Hematopoietic multipotent progenitor cell treated with erythropoietin and hydrocortisone succinate and interleukin-3 and kit ligand, for 17 days (in vitro differentiated cells): Measurements from ENCODE around the gene RSBN1L.
A peak's percentile ranks its signal among the peaks of the same experiment; 100 is the strongest.
"Not testable (repeated sequence)": the region's sequence is repeated elsewhere in the genome, so short reads cannot be mapped to it uniquely, and the experiment has no call there.

ENCODE experiments used
- DNase-seq: peaks from one replicate; pipeline ENCODE4 v3.0.0-alpha.2; 2015; ENCODE audit warnings: low spot score

RSBN1L gene

GRCh38 chr7:77770316-77770715, 74.1 kb downstream of the RSBN1L start:
- DNase-seq: no peak

GRCh38 chr7:77771901-77772300, 75.6 kb downstream of the RSBN1L start:
- no peak for DNase-seq

GRCh38 chr7:77778535-77778934, 82.3 kb downstream of the RSBN1L start:
- no peak for DNase-seq

GRCh38 chr7:77782383-77782782, 86.1 kb downstream of the RSBN1L start:
- DNase-seq: no peak

- DNase-seq: no peak
Observed at GRCh38 chr7:77783111-77783510, 86.9 kb downstream of the RSBN1L start.

GRCh38 chr7:77783545-77783944, 87.3 kb downstream of the RSBN1L start:
- no peak for DNase-seq

GRCh38 chr7:77784426-77784825, 88.2 kb downstream of the RSBN1L start:
- DNase-seq: not testable (repeated sequence)

- no peak for DNase-seq
Observed at GRCh38 chr7:77786018-77786417, 89.8 kb downstream of the RSBN1L start.

- no peak for DNase-seq
Observed at GRCh38 chr7:77786741-77787140, 90.5 kb downstream of the RSBN1L start.

- DNase-seq: no peak
Observed at GRCh38 chr7:77788327-77788902, 92.2 kb downstream of the RSBN1L start.

- no peak for DNase-seq
Observed at GRCh38 chr7:77791336-77791735, 95.1 kb downstream of the RSBN1L start.

GRCh38 chr7:77791956-77792355, 95.7 kb downstream of the RSBN1L start:
- DNase-seq: no peak

- DNase-seq: no peak
Observed at GRCh38 chr7:77794000-77794399, 97.7 kb downstream of the RSBN1L start.

GRCh38 chr7:77796109-77796508, 99.8 kb downstream of the RSBN1L start:
- no peak for DNase-seq

- DNase-seq: no peak
Observed at GRCh38 chr7:77796960-77797359, 100.7 kb downstream of the RSBN1L start.

GRCh38 chr7:77797734-77798393, 101.6 kb downstream of the RSBN1L start:
- DNase-seq: no peak

- peak; percentile 93 for DNase-seq
Observed at GRCh38 chr7:77798394-77799077, 102.3 kb downstream of the RSBN1L start, which contains the start of the genes PHTF2 and TMEM60. PHTF2 (plus strand) TSS chr7:77798773. TMEM60 (minus strand) TSS chr7:77798434; CDS start chr7:77794373, 4,061 bp downstream.

- DNase-seq: peak; percentile 17
Observed at GRCh38 chr7:77799078-77799964, 103.1 kb downstream of the RSBN1L start.

- DNase-seq: no peak
Observed at GRCh38 chr7:77800158-77800557, 103.9 kb downstream of the RSBN1L start.

- no peak for DNase-seq
Observed at GRCh38 chr7:77800730-77801129, 104.5 kb downstream of the RSBN1L start.

GRCh38 chr7:77802557-77803405, 106.5 kb downstream of the RSBN1L start:
- no peak for DNase-seq
